ENCODE results near the gene B9D2. TPM values are rescaled to one million over a fixed set of nuclear protein-coding genes. Genes with fewer than 3 reads are reported as not detected.

B9D2 gene
- total and polyA plus RNA-seq, 2 experiments from 2014 or later: 2.7 to 7.4 TPM

DNA sequence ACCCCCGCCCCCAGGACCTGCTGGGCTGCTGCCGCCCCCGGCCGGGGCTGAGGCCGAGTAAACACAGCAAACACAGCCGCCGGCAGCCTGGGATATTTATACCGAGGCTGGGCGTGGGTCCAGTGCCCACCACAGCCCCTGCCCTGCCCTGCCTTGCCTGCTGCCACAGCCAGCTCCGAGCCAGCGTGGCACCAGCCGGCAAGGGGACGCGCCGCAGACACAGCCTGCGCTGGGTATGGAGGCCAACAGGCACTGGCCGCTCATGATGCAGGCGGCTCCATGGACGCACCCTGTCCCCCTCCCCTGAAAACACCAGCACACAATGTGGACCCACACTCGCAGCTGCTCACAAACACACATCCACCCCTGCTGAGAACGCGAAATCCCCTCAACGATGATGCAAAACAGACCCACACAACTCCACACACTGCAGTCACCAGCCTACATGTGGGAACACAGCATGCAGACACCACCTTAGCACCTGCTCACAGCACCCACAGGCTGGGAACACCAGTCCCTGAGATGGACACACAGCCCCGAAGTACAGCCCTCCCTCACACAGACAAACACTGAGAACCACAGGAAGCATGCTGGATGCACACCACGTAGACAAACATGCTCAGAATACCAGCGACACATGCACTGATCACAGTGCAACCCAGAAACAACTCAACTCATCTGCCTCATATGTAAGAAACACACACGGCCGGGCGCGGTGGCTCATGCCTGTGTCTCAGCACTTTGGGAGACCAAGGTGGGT, 37.8 kb downstream of the B9D2 start (continued):
- TF ChIP-seq, protein P1, sequence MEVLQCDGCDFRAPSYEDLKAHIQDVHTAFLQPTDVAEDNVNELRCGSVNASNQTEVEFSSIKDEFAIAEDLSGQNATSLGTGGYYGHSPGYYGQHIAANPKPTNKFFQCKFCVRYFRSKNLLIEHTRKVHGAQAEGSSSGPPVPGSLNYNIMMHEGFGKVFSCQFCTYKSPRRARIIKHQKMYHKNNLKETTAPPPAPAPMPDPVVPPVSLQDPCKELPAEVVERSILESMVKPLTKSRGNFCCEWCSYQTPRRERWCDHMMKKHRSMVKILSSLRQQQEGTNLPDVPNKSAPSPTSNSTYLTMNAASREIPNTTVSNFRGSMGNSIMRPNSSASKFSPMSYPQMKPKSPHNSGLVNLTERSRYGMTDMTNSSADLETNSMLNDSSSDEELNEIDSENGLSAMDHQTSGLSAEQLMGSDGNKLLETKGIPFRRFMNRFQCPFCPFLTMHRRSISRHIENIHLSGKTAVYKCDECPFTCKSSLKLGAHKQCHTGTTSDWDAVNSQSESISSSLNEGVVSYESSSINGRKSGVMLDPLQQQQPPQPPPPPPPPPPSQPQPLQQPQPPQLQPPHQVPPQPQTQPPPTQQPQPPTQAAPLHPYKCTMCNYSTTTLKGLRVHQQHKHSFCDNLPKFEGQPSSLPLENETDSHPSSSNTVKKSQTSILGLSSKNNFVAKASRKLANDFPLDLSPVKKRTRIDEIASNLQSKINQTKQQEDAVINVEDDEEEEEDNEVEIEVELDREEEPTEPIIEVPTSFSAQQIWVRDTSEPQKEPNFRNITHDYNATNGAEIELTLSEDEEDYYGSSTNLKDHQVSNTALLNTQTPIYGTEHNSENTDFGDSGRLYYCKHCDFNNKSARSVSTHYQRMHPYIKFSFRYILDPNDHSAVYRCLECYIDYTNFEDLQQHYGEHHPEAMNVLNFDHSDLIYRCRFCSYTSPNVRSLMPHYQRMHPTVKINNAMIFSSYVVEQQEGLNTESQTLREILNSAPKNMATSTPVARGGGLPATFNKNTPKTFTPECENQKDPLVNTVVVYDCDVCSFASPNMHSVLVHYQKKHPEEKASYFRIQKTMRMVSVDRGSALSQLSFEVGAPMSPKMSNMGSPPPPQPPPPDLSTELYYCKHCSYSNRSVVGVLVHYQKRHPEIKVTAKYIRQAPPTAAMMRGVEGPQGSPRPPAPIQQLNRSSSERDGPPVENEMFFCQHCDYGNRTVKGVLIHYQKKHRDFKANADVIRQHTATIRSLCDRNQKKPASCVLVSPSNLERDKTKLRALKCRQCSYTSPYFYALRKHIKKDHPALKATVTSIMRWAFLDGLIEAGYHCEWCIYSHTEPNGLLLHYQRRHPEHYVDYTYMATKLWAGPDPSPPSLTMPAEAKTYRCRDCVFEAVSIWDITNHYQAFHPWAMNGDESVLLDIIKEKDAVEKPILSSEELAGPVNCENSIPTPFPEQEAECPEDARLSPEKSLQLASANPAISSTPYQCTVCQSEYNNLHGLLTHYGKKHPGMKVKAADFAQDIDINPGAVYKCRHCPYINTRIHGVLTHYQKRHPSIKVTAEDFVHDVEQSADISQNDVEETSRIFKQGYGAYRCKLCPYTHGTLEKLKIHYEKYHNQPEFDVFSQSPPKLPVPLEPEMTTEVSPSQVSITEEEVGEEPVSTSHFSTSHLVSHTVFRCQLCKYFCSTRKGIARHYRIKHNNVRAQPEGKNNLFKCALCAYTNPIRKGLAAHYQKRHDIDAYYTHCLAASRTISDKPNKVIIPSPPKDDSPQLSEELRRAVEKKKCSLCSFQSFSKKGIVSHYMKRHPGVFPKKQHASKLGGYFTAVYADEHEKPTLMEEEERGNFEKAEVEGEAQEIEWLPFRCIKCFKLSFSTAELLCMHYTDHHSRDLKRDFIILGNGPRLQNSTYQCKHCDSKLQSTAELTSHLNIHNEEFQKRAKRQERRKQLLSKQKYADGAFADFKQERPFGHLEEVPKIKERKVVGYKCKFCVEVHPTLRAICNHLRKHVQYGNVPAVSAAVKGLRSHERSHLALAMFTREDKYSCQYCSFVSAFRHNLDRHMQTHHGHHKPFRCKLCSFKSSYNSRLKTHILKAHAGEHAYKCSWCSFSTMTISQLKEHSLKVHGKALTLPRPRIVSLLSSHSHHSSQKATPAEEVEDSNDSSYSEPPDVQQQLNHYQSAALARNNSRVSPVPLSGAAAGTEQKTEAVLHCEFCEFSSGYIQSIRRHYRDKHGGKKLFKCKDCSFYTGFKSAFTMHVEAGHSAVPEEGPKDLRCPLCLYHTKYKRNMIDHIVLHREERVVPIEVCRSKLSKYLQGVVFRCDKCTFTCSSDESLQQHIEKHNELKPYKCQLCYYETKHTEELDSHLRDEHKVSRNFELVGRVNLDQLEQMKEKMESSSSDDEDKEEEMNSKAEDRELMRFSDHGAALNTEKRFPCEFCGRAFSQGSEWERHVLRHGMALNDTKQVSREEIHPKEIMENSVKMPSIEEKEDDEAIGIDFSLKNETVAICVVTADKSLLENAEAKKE (CRISPR knock-in tag; IDR thresholded peaks at IDR 0.05): no peak
- no peak for TF ChIP-seq CTCF (conservative IDR thresholded peaks at IDR 0.05; ENCODE audit: low read depth in 2 of 2)
- no peak for TF ChIP-seq NANOG (IDR thresholded peaks at IDR 0.05; ENCODE audit: borderline replicate concordance)
- TF ChIP-seq ZNF331 (CRISPR knock-in tag; IDR thresholded peaks at IDR 0.05; ENCODE audit: low read depth): no peak
- TF ChIP-seq STAT1 (IDR thresholded peaks at IDR 0.05; ENCODE audit: unreplicated experiment): no peak
- TF ChIP-seq, protein P2, sequence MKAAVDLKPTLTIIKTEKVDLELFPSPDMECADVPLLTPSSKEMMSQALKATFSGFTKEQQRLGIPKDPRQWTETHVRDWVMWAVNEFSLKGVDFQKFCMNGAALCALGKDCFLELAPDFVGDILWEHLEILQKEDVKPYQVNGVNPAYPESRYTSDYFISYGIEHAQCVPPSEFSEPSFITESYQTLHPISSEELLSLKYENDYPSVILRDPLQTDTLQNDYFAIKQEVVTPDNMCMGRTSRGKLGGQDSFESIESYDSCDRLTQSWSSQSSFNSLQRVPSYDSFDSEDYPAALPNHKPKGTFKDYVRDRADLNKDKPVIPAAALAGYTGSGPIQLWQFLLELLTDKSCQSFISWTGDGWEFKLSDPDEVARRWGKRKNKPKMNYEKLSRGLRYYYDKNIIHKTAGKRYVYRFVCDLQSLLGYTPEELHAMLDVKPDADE (IDR thresholded peaks at IDR 0.05): no peak
- TF ChIP-seq EZH2phosphoT487 (IDR thresholded peaks at IDR 0.05; ENCODE audit: unreplicated experiment): no peak
- no peak for TF ChIP-seq JUNB (IDR thresholded peaks at IDR 0.05; ENCODE audit: unreplicated experiment)
- no peak for TF ChIP-seq ZNF114 (CRISPR knock-in tag; IDR thresholded peaks at IDR 0.05)
- TF ChIP-seq EZH2 (IDR thresholded peaks at IDR 0.05; ENCODE audit: low read depth, unreplicated experiment): no peak
